ENCODE measurements around the gene PPP2R2D. TPM values are rescaled to one million over a fixed set of nuclear protein-coding genes. Genes with fewer than 3 reads are reported as not detected.
A peak's percentile ranks its signal among the peaks of the same experiment; 100 is the strongest.

PPP2R2D gene
- total RNA-seq, 2 donors from 2014 or later, result 35.5 to 37.5 TPM

DNA sequence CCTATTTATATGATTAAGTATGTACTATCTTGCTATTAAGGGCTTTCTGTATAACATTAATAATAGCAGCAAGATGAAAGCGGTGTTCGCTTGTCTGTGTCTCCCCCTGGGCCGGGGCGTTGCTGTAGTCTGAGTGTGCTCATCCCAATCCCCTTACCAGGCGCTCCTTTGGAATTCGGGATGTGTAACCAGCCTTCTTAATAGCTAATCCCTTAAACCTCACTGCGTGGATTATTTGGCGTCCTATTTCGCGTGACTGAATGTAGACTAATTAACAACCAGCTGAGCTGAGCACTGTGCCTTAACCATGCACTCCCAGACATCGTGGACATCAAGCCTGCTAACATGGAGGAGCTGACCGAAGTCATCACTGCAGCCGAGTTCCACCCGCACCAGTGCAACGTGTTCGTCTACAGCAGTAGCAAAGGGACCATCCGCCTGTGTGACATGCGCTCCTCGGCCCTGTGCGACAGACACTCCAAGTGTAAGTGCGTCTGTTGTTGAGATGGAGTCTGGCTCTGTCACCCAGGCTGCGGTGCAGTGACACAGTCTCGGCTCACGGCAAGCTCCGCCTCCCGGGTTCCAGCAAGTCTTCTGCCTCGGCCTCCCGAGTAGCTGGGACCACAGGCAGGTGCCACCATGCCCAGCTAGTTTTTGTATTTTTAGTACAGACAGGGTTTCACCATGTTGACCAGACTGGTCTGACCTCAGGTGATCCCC is 44.3 kb downstream of the PPP2R2D start:
- Mint-ChIP-seq H3K4me3 (no peak overlapping the region), H3K36me3 (ENCODE audit: low read depth) (peaks cover 87% of the 10 kb centered on the region), H3K27me3 (ENCODE audit: insufficient read depth) (no peaks in the 10 kb centered on the region), H3K4me1 (no peaks in the 10 kb centered on the region), H3K27ac (no peak overlapping the region), H3K9me3 (no peaks in the 10 kb centered on the region)
- WGBS, 2 experiments (ENCODE audit: insufficient coverage in 1 of 2, insufficient read length in 1 of 2), result 94 to 95% methylated on average over 22 to 28 of the region's 28 CpGs
- no peak overlapping the region for H3K9ac ChIP-seq (ENCODE audit: extremely low read depth, low read length, poor library complexity, severe bottlenecking)
- DNase-seq, result peak; percentile 38
- TF ChIP-seq, protein P1, sequence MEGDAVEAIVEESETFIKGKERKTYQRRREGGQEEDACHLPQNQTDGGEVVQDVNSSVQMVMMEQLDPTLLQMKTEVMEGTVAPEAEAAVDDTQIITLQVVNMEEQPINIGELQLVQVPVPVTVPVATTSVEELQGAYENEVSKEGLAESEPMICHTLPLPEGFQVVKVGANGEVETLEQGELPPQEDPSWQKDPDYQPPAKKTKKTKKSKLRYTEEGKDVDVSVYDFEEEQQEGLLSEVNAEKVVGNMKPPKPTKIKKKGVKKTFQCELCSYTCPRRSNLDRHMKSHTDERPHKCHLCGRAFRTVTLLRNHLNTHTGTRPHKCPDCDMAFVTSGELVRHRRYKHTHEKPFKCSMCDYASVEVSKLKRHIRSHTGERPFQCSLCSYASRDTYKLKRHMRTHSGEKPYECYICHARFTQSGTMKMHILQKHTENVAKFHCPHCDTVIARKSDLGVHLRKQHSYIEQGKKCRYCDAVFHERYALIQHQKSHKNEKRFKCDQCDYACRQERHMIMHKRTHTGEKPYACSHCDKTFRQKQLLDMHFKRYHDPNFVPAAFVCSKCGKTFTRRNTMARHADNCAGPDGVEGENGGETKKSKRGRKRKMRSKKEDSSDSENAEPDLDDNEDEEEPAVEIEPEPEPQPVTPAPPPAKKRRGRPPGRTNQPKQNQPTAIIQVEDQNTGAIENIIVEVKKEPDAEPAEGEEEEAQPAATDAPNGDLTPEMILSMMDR (conservative IDR thresholded peaks at IDR 0.05), result no peak
- peaks cover 86% of the 10 kb centered on the region for H3K36me3 ChIP-seq (ENCODE audit: control insufficient read depth, insufficient read depth, low read length)
- H3K27ac ChIP-seq (ENCODE audit: low read depth, low read length), result no peak overlapping the region
- H3K27me3 ChIP-seq (ENCODE audit: control insufficient read depth, insufficient read depth, low read length, poor library complexity, severe bottlenecking), result no peaks in the 10 kb centered on the region
- H3K4me1 ChIP-seq (ENCODE audit: control insufficient read depth, insufficient read depth, low read length), result no peaks in the 10 kb centered on the region
- H3K9me3 ChIP-seq (ENCODE audit: control insufficient read depth, low read length), result no peaks in the 10 kb centered on the region
- no peak overlapping the region for H3K4me3 ChIP-seq (ENCODE audit: low read length)

DNA sequence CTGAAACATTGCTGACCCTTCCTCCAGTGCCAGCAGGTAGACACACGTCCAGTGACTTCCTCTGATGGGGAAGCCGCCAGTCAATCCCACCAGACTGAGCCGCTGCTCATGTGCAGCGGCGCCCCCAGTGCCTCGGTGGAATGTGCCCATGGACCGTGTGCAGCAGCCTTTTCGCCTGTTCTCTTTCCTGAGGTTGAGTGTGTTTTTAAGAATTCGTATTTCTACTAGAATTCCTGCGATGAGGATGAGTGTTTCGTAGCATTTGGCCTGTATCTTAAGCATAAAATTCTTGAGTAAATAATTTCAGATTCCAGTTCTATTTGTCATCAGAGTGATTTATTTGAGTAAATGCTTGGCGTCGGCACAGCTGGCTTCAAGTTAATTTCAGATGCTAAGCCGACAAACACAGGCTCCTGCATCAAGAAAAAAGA is 45.5 kb downstream of the PPP2R2D start:
- Histone ChIP-seq H3K4me3 (ENCODE audit: low read length) (no peak overlapping the region), H3K9ac (ENCODE audit: extremely low read depth, low read length, poor library complexity, severe bottlenecking) (no peak overlapping the region), H3K4me1 (ENCODE audit: control insufficient read depth, insufficient read depth, low read length) (no peaks in the 10 kb centered on the region), H3K36me3 (ENCODE audit: control insufficient read depth, insufficient read depth, low read length) (peaks cover 86% of the 10 kb centered on the region), H3K9me3 (ENCODE audit: control insufficient read depth, low read length) (no peaks in the 10 kb centered on the region), H3K27me3 (ENCODE audit: control insufficient read depth, insufficient read depth, low read length, poor library complexity, severe bottlenecking) (no peaks in the 10 kb centered on the region), H3K27ac (ENCODE audit: low read depth, low read length) (no peak overlapping the region)
- peak; percentile 17 for DNase-seq
- no peaks in the 10 kb centered on the region for H3K9me3 Mint-ChIP-seq
- H3K4me1 Mint-ChIP-seq, result no peaks in the 10 kb centered on the region
- H3K4me3 Mint-ChIP-seq, result no peak overlapping the region
- no peaks in the 10 kb centered on the region for H3K27me3 Mint-ChIP-seq (ENCODE audit: insufficient read depth)
- TF ChIP-seq, protein P1 (conservative IDR thresholded peaks at IDR 0.05), result no peak
- 95 to 98% methylated on average over 7 to 14 of the region's 14 CpGs for WGBS, 2 experiments (ENCODE audit: insufficient coverage in 1 of 2, insufficient read length in 1 of 2)
- H3K36me3 Mint-ChIP-seq (ENCODE audit: low read depth), result peaks cover 88% of the 10 kb centered on the region
- H3K27ac Mint-ChIP-seq, result no peak overlapping the region

DNA sequence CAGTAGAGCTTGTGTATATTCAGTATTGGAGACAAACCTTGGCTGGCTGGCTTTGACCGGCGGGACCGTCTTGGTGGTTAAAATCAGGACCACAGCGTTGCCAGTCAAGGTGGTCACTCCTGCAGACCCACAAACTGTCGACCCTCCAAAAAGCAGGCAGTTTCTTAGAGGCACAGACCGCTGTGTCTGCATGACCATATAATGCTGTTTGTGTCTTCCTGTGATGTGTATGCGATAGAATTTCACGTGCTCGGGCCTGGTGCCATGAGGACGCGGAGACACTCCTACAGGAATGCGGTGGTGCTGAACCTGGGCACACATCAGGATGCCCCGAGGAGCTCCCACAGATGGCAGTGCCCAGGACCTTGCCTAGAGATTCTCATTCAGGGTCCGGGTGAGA is 46.1 kb downstream of the PPP2R2D start:
- Mint-ChIP-seq H3K36me3 (ENCODE audit: low read depth) (peaks cover 88% of the 10 kb centered on the region), H3K27me3 (ENCODE audit: insufficient read depth) (no peaks in the 10 kb centered on the region), H3K9me3 (no peaks in the 10 kb centered on the region), H3K4me3 (no peak overlapping the region), H3K27ac (no peak overlapping the region), H3K4me1 (no peaks in the 10 kb centered on the region)
- Histone ChIP-seq H3K4me3 (ENCODE audit: low read length) (no peak overlapping the region), H3K9me3 (ENCODE audit: control insufficient read depth, low read length) (no peaks in the 10 kb centered on the region), H3K9ac (ENCODE audit: extremely low read depth, low read length, poor library complexity, severe bottlenecking) (no peak overlapping the region), H3K36me3 (ENCODE audit: control insufficient read depth, insufficient read depth, low read length) (peaks cover 83% of the 10 kb centered on the region), H3K27me3 (ENCODE audit: control insufficient read depth, insufficient read depth, low read length, poor library complexity, severe bottlenecking) (no peaks in the 10 kb centered on the region), H3K4me1 (ENCODE audit: control insufficient read depth, insufficient read depth, low read length) (no peaks in the 10 kb centered on the region), H3K27ac (ENCODE audit: low read depth, low read length) (no peak overlapping the region)
- 96% methylated on average over 12 to 14 of the region's 14 CpGs for WGBS, 2 experiments (ENCODE audit: insufficient coverage in 1 of 2, insufficient read length in 1 of 2)
- peak; percentile 22 for DNase-seq
- TF ChIP-seq, protein P1 (conservative IDR thresholded peaks at IDR 0.05), result no peak

Measured in endodermal cell (in vitro differentiated cells).